Limb (tissue), 2 donors: ENCODE measurements around the gene ZNF813.
A peak's percentile ranks its signal among the peaks of the same experiment; 100 is the strongest.
"Not testable (repeated sequence)": the region's sequence is repeated elsewhere in the genome, so short reads cannot be mapped to it uniquely, and the experiment has no call there.

ENCODE experiments used
- DNase-seq, 2 donors: peaks; one replicate each; pipeline ENCODE4 v3.0.0-alpha.2; 2016; ENCODE audit errors: extremely low spot score in 2 of 2

Gene ZNF813

GRCh38 chr19:53483751-53484150, 16.2 kb downstream of the ZNF813 start:
- not testable (repeated sequence) for DNase-seq

GRCh38 chr19:53485046-53486004, 17.8 kb downstream of the ZNF813 start:
- no peak for DNase-seq

DNA sequence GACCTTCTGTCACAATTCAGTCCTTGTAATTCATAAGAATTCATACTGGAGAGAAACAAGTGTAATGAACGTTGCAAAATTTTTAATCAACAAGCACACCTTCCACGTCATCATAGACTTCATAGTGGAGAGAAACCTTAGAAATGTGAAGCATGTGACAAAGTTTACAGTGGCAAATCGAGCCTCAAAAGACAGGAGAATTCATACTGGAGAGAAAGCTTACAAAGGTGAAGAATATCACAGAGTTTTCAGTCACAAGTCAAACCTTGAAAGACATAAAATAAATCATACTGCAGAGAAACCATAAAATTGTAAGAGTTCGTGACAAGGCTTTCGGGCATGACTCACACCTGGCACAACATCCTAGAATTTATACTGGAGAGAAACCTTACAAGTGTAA, 24.6 kb downstream of the ZNF813 start:
- DNase-seq = no peak

DNA sequence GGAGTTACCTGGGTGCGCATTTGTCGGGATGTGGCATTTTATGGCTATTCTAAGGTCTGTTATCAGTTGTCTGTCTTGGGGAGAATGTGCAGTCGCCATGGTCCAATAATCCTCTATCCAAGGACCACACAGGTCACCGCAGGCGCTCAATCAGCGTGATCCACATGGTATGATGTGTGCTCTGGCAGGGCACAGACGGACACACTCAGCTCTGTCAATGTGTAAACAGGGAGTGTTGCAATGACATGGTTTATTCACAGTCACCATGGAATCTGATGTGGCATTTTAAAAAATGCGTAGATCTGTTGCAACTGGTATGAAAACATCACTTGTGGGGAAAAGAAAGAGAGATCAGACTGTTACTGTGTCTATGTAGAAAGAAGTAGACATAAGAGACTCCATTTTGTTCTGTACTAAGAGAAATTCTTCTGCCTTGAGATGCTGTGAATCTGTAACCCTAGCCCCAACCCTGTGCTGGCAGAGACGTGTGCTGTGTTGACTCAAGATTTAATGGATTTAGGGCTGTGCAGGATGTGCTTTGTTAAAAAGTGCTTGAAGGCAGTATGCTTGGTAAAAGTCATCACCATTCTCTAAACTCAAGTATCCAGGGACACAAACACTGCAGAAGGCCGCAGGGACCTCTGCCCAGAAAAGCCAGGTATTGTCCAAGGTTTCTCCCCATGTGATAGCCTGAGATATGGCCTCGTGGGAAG, 29.9 kb downstream of the ZNF813 start:
- DNase-seq = not testable (repeated sequence)

DNA sequence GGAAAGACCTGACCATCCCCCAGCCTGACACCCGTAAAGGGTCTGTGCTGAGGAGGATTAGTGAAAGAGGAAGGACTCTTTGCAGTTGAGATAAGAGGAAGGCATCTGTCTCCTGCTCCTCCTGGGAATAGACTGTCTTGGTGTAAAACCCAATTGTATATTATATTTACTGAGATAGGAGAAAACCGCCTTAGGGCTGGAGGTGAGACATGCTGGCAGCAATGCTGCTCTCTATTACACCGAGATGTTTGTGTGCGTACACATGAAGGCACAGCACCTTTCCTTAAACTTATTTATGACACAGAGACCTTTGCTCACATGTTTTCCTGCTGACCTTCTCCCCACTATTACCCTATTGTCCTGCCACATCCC, 30.5 kb downstream of the ZNF813 start:
- DNase-seq = not testable (repeated sequence)

GRCh38 chr19:53503151-53503550, 35.6 kb downstream of the ZNF813 start:
- DNase-seq = not testable (repeated sequence)

GRCh38 chr19:53503671-53504364, 36.3 kb downstream of the ZNF813 start:
- not testable (repeated sequence) for DNase-seq

- DNase-seq = peak in 1 of 2 donors; percentile 43
Observed at GRCh38 chr19:53504365-53504703, 36.8 kb downstream of the ZNF813 start.

- DNase-seq = no peak
Observed at GRCh38 chr19:53504885-53505284, 37.4 kb downstream of the ZNF813 start.

GRCh38 chr19:53506728-53507127, 39.2 kb downstream of the ZNF813 start:
- no peak for DNase-seq

DNA sequence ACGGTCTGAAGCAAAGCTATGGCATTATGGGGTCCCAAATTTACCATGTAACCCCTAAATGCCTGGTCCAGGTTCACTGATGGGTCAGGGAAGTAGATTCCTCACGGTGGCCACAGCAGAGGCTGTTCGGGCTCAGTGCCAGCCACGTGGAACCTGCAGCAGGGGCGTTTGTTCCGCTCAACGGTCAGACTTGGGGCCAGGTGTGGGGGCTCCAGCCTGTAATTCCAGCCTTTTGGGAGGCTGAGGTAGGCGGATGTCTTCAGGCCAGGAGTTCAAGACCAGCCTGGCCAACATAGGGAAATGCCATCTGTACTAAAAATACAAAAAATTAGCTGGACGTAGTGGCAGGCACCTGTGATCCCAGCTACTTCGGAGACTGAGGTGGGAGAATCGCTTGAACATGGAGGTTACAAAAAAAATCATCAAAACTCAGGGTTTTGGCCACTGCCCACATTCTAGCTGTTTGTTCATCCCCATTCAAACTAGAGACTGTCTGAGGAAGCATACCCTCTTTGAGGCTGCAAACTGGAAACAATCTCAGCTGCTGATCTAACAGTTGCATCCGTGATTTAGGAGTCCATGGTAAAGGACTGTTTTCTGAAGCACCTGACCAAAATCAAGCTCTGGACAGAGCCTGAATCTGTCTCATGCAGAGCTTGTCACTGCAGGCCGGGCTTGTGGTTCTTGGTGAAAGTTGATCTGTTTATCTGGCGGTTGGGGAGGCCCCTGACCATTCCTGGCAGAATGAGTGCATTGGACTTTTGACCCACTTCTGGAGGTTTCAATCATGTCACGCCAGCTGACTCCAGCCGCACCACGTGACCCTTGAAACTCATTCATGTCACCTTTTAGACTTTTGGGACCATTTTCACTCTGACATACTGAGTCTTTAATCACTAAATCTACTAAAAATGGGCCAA, 40.2 kb downstream of the ZNF813 start:
- no peak for DNase-seq

GRCh38 chr19:53509443-53509842, 41.9 kb downstream of the ZNF813 start:
- DNase-seq = no peak

DNA sequence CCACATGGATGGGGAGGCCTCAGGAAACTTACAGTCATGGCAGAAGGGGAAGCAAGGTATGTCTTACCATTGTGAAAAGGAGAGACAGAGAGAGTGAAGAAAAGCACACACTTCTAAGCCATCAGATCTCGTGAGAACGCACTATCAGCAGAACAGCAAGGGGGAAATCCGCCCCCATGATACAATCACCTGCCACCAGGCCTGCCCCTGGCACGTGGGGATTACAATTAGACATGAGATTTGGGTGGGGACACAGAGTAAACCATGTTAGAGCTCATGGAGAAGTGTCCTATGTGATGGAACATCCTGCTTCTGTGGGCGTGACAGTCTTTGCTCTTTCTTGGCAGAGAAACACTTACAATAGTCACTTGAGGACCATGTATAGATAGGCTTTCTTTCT, 42.3 kb downstream of the ZNF813 start:
- DNase-seq = no peak

GRCh38 chr19:53511357-53511756, 43.8 kb downstream of the ZNF813 start:
- no peak for DNase-seq

GRCh38 chr19:53511933-53512374, 44.4 kb downstream of the ZNF813 start:
- peak in 1 of 2 donors; percentile 57 for DNase-seq

GRCh38 chr19:53515047-53515446, 47.5 kb downstream of the ZNF813 start:
- not testable (repeated sequence) for DNase-seq

DNA sequence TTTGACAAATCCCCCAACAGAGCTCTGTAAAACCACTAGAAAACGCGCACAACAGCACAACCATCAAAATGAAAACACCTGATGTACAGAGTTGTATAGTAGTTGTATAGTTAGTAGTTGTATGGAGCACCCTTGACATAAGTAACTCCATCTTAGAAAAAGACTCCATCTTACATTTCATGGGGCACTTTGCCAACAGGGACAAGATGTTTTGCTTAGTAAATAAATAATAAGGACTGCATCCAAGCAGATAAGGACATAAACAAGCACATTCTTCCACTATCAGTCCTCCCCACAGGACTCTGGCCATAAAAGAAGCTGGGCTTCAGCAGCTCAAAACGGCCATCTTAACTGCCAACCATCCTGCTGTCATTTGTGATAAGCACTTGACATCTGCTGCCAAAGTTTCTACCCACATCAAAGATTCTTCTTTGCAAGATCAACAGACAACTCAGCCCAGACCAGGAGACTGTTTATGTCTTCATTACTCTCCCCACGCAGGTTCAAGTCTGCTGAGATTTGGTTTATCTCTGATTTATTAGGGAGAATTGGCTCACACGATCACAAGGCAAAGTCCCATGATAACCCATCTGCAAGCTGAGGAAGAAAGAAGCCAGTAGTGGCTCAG, 49.7 kb downstream of the ZNF813 start:
- no peak for DNase-seq

GRCh38 chr19:53518121-53518520, 50.6 kb downstream of the ZNF813 start:
- no peak for DNase-seq

GRCh38 chr19:53518716-53519115, 51.2 kb downstream of the ZNF813 start:
- no peak for DNase-seq

- DNase-seq = peak in 1 of 2 donors; percentile 31
Observed at GRCh38 chr19:53519446-53519845, 51.9 kb downstream of the ZNF813 start.
